ENCODE data around the gene HMGXB3.
"Not testable (repeated sequence)": the region's sequence is repeated elsewhere in the genome, so short reads cannot be mapped to it uniquely, and the experiment has no call there.

The HMGXB3 gene

GRCh38 chr5:150022681-150023080 is 22.1 kb downstream of the HMGXB3 start:
- no peak for DNase-seq

- no peak for DNase-seq
These were observed 22.6 kb downstream of the HMGXB3 start for GRCh38 chr5:150023136-150023535.

GRCh38 chr5:150024346-150024984 is 23.9 kb downstream of the HMGXB3 start:
- DNase-seq = no peak

- DNase-seq = no peak
These were observed 26.2 kb downstream of the HMGXB3 start for GRCh38 chr5:150026682-150027172.

- DNase-seq = not testable (repeated sequence)
These were observed 27.5 kb downstream of the HMGXB3 start for GRCh38 chr5:150028047-150028446.

GRCh38 chr5:150033334-150033733 is 32.8 kb downstream of the HMGXB3 start:
- DNase-seq = no peak

- no peak for DNase-seq
These were observed 34.1 kb downstream of the HMGXB3 start for GRCh38 chr5:150034662-150035061.

GRCh38 chr5:150035139-150035895 is 34.8 kb downstream of the HMGXB3 start:
- DNase-seq = no peak

- DNase-seq = no peak
These were observed 36.0 kb downstream of the HMGXB3 start for GRCh38 chr5:150036513-150036912.

GRCh38 chr5:150038547-150038946 is 38.0 kb downstream of the HMGXB3 start:
- no peak for DNase-seq

- no peak for DNase-seq
These were observed 41.9 kb downstream of the HMGXB3 start for GRCh38 chr5:150042459-150042858.

GRCh38 chr5:150043657-150044328 is 43.3 kb downstream of the HMGXB3 start:
- DNase-seq = no peak

GRCh38 chr5:150044329-150044681 is 43.8 kb downstream of the HMGXB3 start:
- DNase-seq = no peak

- DNase-seq = no peak
These were observed 44.2 kb downstream of the HMGXB3 start for GRCh38 chr5:150044712-150045111.

GRCh38 chr5:150045549-150045948 is 45.0 kb downstream of the HMGXB3 start:
- no peak for DNase-seq

GRCh38 chr5:150046031-150046430 is 45.5 kb downstream of the HMGXB3 start:
- DNase-seq = no peak

- not testable (repeated sequence) for DNase-seq
These were observed 49.8 kb downstream of the HMGXB3 start for GRCh38 chr5:150050172-150050811.

- no peak for DNase-seq
These were observed 51.2 kb downstream of the HMGXB3 start for GRCh38 chr5:150051657-150052195.

GRCh38 chr5:150052226-150052955 is 51.9 kb downstream of the HMGXB3 start:
- no peak for DNase-seq

- DNase-seq = no peak
These were observed 52.6 kb downstream of the HMGXB3 start for GRCh38 chr5:150052956-150053712.

- DNase-seq = no peak
These were observed 53.3 kb downstream of the HMGXB3 start for GRCh38 chr5:150053713-150054392.

Data from NCI-H524 (cell line).